CD4-positive, alpha-beta T cell treated with Interleukin-15 for 4 hours (primary cell): ENCODE results near the gene DYNLRB2.

Experiments used
- DNase-seq: peaks from one replicate; pipeline ENCODE4 v3.0.0-alpha.2; 2020; ENCODE audit warnings: low spot score

DYNLRB2 gene

GRCh38 chr16:80540516-80541305, at the start of gene DYNLRB2:
TSS of gene DYNLRB2 (plus strand) at chr16:80540993. CDS start at chr16:80541077, 84 bp downstream.
- peak; percentile 95 for DNase-seq

- DNase-seq, result no peak
Observed at GRCh38 chr16:80500116-80500859, 40.5 kb upstream of the DYNLRB2 start.

GRCh38 chr16:80500961-80501525, 39.8 kb upstream of the DYNLRB2 start:
- DNase-seq, result no peak

- DNase-seq, result no peak
Observed at GRCh38 chr16:80503107-80503506, 37.7 kb upstream of the DYNLRB2 start.

- no peak for DNase-seq
Observed at GRCh38 chr16:80507538-80507937, 33.3 kb upstream of the DYNLRB2 start.

- no peak for DNase-seq
Observed at GRCh38 chr16:80509872-80510271, 30.9 kb upstream of the DYNLRB2 start.

GRCh38 chr16:80511824-80512592, 28.8 kb upstream of the DYNLRB2 start:
- DNase-seq, result no peak

- no peak for DNase-seq
Observed at GRCh38 chr16:80512593-80512853, 28.3 kb upstream of the DYNLRB2 start.

GRCh38 chr16:80515374-80515773, 25.4 kb upstream of the DYNLRB2 start:
- no peak for DNase-seq

GRCh38 chr16:80517846-80518245, 22.9 kb upstream of the DYNLRB2 start:
- no peak for DNase-seq

GRCh38 chr16:80518436-80518835, 22.4 kb upstream of the DYNLRB2 start:
- DNase-seq, result peak; percentile 28

GRCh38 chr16:80519189-80519588, 21.6 kb upstream of the DYNLRB2 start:
- no peak for DNase-seq

GRCh38 chr16:80525420-80525819, 15.4 kb upstream of the DYNLRB2 start:
- no peak for DNase-seq

- peak; percentile 75 for DNase-seq
Observed at GRCh38 chr16:80526418-80527061, 14.3 kb upstream of the DYNLRB2 start.

- peak; percentile 38 for DNase-seq
Observed at GRCh38 chr16:80527297-80527696, 13.5 kb upstream of the DYNLRB2 start.

- no peak for DNase-seq
Observed at GRCh38 chr16:80530479-80530878, 10.3 kb upstream of the DYNLRB2 start.

GRCh38 chr16:80536238-80536637, 4.6 kb upstream of the DYNLRB2 start:
- DNase-seq, result no peak

GRCh38 chr16:80541306-80541694, 507 bp downstream of the DYNLRB2 start:
- no peak for DNase-seq

GRCh38 chr16:80543162-80543561, 2.4 kb downstream of the DYNLRB2 start:
- DNase-seq, result no peak

GRCh38 chr16:80544326-80544725, 3.5 kb downstream of the DYNLRB2 start:
- no peak for DNase-seq

GRCh38 chr16:80546249-80546648, 5.5 kb downstream of the DYNLRB2 start:
- no peak for DNase-seq

GRCh38 chr16:80547145-80547544, 6.4 kb downstream of the DYNLRB2 start:
- peak; percentile 50 for DNase-seq
